Forelimb muscle (tissue), 1 donor: ENCODE data around the gene CARD11. TPM values are rescaled to one million over a fixed set of nuclear protein-coding genes. Genes with fewer than 3 reads are reported as not detected.

Experiments used
- DNase-seq: peaks from one replicate; pipeline ENCODE4 v3.0.0-alpha.2; 2013; ENCODE audit warnings: low read depth
- polyA plus RNA-seq: library from polyadenylated mRNA; unstranded; fragments of 120-200 nt; gene quantifications from one replicate; pipeline ENCODE4 v1.2.1, GENCODE V29; 2013; ENCODE audit not compliant: insufficient read length

The CARD11 gene
- 0.67 TPM for polyA plus RNA-seq

DNA sequence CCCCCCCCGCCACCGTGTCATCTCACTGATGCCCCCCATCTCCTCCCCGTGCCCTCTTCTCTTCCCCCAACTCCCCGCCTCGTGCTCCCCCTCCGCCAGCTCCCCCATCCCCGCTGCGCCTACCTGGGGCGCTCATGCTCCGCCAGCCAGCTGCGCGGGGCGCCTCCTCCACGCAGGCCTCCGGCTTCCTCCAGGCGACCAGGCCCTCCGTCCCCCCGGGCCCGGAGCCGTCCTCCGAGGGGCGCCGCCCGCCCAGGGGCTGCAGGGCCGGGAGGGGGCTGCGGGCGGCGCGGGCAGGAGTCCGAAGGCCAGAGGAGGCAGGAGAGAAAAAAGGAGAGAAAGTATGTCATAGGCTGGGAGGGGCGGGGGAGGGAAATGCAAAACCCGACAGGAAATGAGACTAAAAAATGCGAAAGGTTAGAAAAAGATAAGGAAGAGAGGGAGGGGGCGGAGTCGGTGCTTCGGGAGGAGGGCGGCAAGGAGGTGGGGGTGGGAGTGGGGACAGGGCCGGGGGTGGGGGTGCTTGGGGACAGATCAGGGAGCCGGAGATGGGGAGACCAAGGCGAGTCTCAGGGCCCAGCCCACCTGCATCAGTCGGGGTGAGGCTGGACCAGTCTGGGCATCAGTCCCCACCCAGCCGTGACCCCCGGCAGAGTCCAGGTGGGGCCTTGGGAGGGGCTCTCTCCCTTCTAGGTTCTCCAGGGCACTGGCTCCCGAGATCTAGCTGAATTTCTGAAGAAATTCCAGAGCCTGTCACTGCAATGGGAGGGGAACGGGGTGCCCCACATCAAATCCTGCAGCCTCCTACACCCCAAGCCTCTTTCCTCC is at the start of gene CARD11:
CARD11 (minus strand) TSS at position 324 of the 828 bp plus-strand sequence. CDS start 85,361 bp downstream, outside the sequence.
- DNase-seq = no peak

DNA sequence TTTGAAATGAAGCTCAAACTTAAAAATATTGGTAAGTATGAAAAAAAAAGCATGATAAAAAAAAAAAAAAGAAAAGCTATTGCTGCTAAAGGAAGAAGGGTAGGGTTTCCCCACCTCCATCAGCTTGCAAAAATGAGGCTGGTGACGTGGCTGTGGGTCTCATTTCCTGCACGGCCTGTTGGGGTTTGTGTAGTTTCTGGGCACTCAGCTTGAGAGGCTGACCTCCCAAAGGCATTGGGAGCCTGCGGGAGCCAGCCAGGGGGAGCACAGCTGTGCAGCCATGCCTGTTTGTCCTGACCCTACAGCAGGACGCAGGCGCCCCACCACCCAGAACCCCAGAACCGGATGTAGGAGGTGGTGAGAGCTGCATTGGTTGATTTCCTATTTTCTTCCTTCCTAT is 48.8 kb upstream of the CARD11 start:
- DNase-seq = no peak

- no peak for DNase-seq
Observed at GRCh38 chr7:3091631-3092030, 48.0 kb upstream of the CARD11 start.

- no peak for DNase-seq
Observed at GRCh38 chr7:3089493-3089892, 45.8 kb upstream of the CARD11 start.

- no peak for DNase-seq
Observed at GRCh38 chr7:3087243-3087755, 43.6 kb upstream of the CARD11 start.

- DNase-seq = no peak
Observed at GRCh38 chr7:3083350-3083749, 39.7 kb upstream of the CARD11 start.

- DNase-seq = no peak
Observed at GRCh38 chr7:3082831-3083230, 39.2 kb upstream of the CARD11 start.

GRCh38 chr7:3082386-3082785 is 38.7 kb upstream of the CARD11 start:
- no peak for DNase-seq

- no peak for DNase-seq
Observed at GRCh38 chr7:3080106-3080505, 36.4 kb upstream of the CARD11 start.

GRCh38 chr7:3078514-3078913 is 34.8 kb upstream of the CARD11 start:
- DNase-seq = no peak

GRCh38 chr7:3076700-3077099 is 33.0 kb upstream of the CARD11 start:
- DNase-seq = no peak

GRCh38 chr7:3076163-3076562 is 32.5 kb upstream of the CARD11 start:
- DNase-seq = no peak

DNA sequence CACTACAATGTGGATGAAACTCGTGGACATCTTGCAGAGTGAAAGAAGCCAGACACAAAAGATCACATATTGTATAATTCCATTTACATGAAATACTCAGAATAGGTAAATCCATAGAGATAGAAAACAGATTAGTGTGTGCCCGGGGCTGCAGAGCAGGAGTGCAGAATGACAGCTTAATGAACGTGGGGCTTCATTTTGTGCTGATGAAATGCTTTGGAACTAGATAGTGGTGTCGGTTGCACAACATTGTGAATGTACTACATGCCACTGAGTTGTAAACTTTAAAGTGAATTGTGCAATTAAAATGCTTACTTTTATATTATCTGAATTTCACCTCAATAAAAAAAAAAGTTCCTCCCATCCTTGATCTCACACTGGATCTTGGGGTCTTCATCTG is 31.8 kb upstream of the CARD11 start:
- DNase-seq = no peak

DNA sequence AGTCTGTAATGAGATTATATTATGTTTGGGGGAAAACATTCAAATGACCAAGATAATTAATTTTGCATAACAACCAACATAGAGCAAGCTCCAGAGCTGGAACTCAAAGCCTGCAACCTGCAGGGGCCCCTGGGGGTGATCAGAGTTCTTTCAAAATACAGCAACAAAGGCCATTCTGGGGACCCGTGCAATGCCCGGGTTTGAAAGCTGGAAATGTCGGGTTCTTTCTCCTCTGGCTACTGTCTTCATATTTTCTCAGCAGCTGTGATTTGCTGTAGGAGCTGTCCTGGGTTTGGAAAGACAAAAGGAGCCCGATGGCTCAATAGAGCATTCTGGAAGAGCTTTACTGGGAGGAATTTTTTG is 30.8 kb upstream of the CARD11 start:
- DNase-seq = no peak

- DNase-seq = no peak
Observed at GRCh38 chr7:3073763-3074458, 30.2 kb upstream of the CARD11 start.

- no peak for DNase-seq
Observed at GRCh38 chr7:3070908-3071307, 27.2 kb upstream of the CARD11 start.

- no peak for DNase-seq
Observed at GRCh38 chr7:3069771-3070449, 26.2 kb upstream of the CARD11 start.

- no peak for DNase-seq
Observed at GRCh38 chr7:3068530-3068929, 24.9 kb upstream of the CARD11 start.

DNA sequence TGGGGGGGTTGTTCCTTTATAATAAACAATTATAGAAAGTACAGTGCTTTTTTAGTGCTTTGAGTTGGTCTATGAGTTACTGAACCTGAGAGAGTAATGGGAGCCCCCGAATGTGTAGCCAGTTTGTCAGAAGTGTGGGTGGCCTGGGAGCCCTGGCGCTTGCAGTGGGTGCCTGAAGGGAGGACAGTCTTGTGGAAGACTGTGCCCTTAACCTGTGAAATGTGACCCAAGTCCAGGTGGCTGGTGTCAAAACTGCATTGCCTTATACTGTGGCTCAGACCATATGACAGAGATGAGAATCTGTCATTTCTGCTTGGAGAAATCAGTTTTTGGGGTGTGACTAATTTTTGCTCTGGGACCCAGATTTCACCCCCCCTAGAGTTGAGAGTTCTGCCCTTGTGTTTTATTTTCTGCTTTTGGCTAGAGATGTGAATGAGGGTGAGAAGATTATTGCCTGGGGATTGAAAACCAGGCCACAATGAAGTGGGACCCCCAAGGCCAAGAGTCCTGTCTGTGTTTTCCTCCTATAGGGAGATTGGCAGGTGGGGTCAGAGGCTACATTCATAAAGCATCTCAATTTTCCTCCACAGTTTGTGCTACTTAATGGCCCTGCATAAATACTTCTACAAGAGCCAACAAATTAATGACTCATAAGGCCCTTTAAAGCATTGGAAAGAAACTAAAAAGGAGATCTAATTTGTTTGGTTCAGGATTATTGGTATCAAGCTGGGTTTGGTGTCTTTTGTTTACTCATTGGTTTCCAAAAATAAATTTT is 24.1 kb upstream of the CARD11 start:
- no peak for DNase-seq

- no peak for DNase-seq
Observed at GRCh38 chr7:3067193-3067592, 23.5 kb upstream of the CARD11 start.

DNA sequence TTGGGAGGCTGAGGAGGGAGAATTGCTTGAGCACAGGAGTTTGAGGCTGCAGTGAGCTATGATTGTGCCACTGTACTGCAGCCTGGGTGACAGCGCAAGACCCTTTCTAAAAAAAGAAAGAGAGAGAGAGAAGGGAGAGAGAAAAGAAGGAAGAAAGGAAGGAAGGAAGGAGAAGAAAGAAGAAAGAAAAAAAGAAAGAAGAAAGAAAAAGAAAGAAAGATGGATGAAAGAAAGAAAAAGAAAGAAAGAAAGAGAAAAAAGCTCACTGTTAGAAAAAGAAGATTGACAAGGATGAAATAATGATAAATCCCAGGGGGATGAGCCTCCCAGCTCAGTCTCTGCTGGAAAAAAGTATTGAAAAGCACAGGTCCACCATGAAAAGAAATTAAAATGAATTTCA is 22.8 kb upstream of the CARD11 start:
- DNase-seq = no peak

GRCh38 chr7:3065724-3066143 is 22.1 kb upstream of the CARD11 start:
- DNase-seq = no peak
